ENCODE results near the gene BTBD16.

Gene BTBD16

GRCh38 chr10:122376364-122376961 is 105.4 kb downstream of the BTBD16 start:
- DNase-seq: no peak

GRCh38 chr10:122379041-122379440 is 107.9 kb downstream of the BTBD16 start:
- no peak for DNase-seq

DNA sequence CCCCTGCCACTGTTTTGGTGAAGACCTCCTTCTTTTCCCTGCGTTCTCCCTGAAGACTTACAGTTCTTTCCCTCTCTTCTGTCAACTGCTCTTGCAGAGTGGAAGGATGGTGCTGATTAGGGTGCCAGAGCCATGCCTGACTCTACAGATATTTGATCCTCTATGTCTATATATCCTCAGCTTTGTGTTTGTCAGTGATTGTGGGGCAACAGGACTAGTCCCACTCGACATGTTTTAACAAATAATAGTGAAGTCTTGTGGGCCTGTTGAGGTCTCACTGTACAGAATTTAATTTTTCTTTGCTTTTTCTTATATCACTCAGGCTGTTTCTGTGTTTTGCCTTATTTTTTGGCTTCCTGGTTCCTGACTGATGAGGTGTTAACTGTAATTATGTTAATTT is 108.4 kb downstream of the BTBD16 start:
- DNase-seq: no peak

DNA sequence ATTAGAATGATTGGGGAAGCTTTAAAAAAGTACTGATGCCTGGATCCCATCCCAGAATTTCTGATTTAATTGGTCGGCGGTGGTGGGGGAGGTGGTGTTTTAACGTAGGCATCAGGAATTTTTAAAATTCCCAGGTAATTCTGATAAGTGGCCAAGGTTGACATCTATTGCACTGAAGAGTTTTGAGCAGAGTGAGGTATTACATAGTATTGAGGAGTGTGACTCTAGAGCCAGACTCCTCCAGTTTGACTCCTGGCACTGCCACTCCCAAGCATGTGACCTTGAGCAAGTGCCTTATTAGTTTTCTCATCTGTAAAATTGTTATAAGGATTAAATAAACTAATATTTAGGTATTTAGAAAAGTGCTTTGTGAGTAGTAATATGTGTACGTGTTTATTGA is 109.6 kb downstream of the BTBD16 start:
- no peak for DNase-seq

DNA sequence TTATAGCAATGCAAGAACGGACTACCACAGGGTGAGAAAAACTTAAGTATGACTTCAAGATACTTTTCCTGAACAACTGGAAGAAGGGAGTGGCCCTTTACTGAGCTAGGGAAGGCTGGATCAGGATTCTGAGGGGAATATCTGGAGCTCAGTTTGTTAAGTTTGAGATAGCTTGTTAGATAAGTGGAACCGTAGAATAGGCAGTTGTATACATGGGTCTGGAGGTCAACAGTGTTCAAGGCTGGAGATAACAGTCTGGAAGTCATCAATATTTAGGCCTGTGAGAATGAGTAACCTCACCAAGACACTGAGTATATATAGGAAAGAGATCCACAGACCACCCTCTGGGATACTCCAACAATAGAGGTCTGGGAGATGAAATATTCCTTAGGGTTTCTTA is 110.6 kb downstream of the BTBD16 start:
- DNase-seq: no peak

DNA sequence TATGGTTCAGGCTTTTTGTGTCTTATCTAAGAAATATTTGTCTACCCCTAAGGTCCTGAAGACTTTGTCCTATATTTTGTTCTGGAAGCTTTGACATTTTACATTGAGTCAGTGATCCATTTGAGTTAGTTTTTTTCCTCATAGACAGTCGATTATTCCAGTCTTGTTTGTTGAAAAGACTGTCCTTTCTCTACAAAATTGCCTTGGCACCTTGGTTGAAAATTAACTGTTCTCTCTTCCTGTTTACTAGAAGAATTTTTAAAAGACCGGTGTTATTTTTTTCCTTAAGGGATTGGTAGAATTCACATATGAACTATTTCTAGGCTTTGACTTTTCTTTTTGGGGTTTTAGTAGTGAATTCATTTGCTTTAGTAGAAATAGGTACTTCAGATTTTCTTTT is 115.4 kb downstream of the BTBD16 start:
- no peak for DNase-seq

- DNase-seq: no peak
Observed at GRCh38 chr10:122387572-122387971, 116.5 kb downstream of the BTBD16 start.
